IMR-90 (cell line): ENCODE measurements around the gene MAGEC2. TPM values are rescaled to one million over a fixed set of nuclear protein-coding genes. Genes with fewer than 3 reads are reported as not detected.

ENCODE experiments used
- ATAC-seq: fragments of 200-7000 bp; cut with Tn5 transposase; 2 replicates; pipeline ENCODE4 v1.9.1; 2020; ENCODE audit warnings: low read depth, mild to moderate bottlenecking, moderate library complexity
- BruUV-seq: library from RNA; stranded (reverse); fragments of 400-500 nt; replicated peaks from 2 replicates; lab custom pipeline; 2021; lab: Mats Ljungman, UMichigan
- CTCF ChIA-PET: fragments of 300-600 bp; formaldehyde crosslinking; extraction: SDS; loops from one replicate; lab custom pipeline; 2021; ENCODE audit warnings: antibody characterized with exemption; lab: Yijun Ruan, JAX
- POLR2A ChIA-PET: fragments of 300-600 bp; sonication (Branson Sonifier 250); formaldehyde crosslinking; loops from one replicate; lab custom pipeline; 2022; ENCODE audit warnings: antibody characterized with exemption; ENCODE audit not compliant: unreplicated experiment; lab: Charles Lee
- DNase-seq: peaks from one replicate; pipeline ENCODE4 v3.0.0; 2013
- H2AFZ ChIP-seq: replicated peaks from 2 replicates; pipeline ENCODE3; 2013; ENCODE audit warnings: low read length, mild to moderate bottlenecking; ENCODE audit not compliant: poor library complexity
- H2AK5ac ChIP-seq: 2 replicates; pipeline ENCODE4 v1.6.1; 2013; ENCODE audit warnings: low read depth, low read length, inconsistent platforms
- H2AK9ac ChIP-seq: replicated peaks from 2 replicates; pipeline ENCODE3; 2013; ENCODE audit warnings: mild to moderate bottlenecking, low read depth, low read length, moderate library complexity; ENCODE audit not compliant: poor library complexity
- H2BK120ac ChIP-seq: 2 replicates; pipeline ENCODE4 v1.6.1; 2013; ENCODE audit warnings: low read depth, low read length, inconsistent platforms
- H2BK15ac ChIP-seq: 3 replicates; pipeline ENCODE4 v1.6.1; 2013; ENCODE audit warnings: low read depth, low read length, inconsistent platforms
- H2BK20ac ChIP-seq: 2 replicates; pipeline ENCODE4 v1.6.1; 2013; ENCODE audit warnings: low read depth, mild to moderate bottlenecking, inconsistent platforms, low read length, moderate library complexity
- H2BK5ac ChIP-seq: 2 replicates; pipeline ENCODE4 v1.6.1; 2013; ENCODE audit warnings: mild to moderate bottlenecking, low read depth, low read length, inconsistent platforms; ENCODE audit not compliant: poor library complexity, severe bottlenecking
- H3K14ac ChIP-seq: replicated peaks from 2 replicates; pipeline ENCODE4 v1.6.1; 2013; ENCODE audit warnings: low read depth, low read length, inconsistent platforms
- H3K18ac ChIP-seq: 2 replicates; pipeline ENCODE4 v1.6.1; 2013; ENCODE audit warnings: low read depth, low read length, control low read depth
- H3K23ac ChIP-seq: 2 replicates; pipeline ENCODE4 v1.6.1; 2013; ENCODE audit warnings: low read depth, low read length, inconsistent platforms
- H3K27ac ChIP-seq: 2 replicates; pipeline ENCODE4 v1.5.1; 2013; ENCODE audit warnings: mild to moderate bottlenecking, control low read depth, low read length; ENCODE audit not compliant: insufficient read depth
- H3K27me3 ChIP-seq: 2 replicates; pipeline ENCODE4 v1.6.1; 2013; ENCODE audit warnings: low read length; ENCODE audit not compliant: control insufficient read depth, insufficient read depth
- H3K36me3 ChIP-seq: 2 replicates; pipeline ENCODE4 v1.6.1; 2013; ENCODE audit warnings: low read length, mixed read lengths; ENCODE audit not compliant: control insufficient read depth, insufficient read depth
- H3K4ac ChIP-seq: 2 replicates; pipeline ENCODE4 v1.6.1; 2013; ENCODE audit warnings: low read depth, low read length, inconsistent platforms
- H3K4me1 ChIP-seq: 2 replicates; pipeline ENCODE4 v1.6.1; 2013; ENCODE audit warnings: low read length, mixed read lengths; ENCODE audit not compliant: control insufficient read depth, insufficient read depth
- H3K4me2 ChIP-seq: 2 replicates; pipeline ENCODE4 v1.6.1; 2013; ENCODE audit warnings: low read depth, mild to moderate bottlenecking, control low read depth, low read length, moderate library complexity
- H3K4me3 ChIP-seq: 2 replicates; pipeline ENCODE4 v1.5.1; 2013; ENCODE audit warnings: low read depth, mild to moderate bottlenecking, control low read depth, low read length, moderate library complexity; ENCODE audit not compliant: insufficient read depth
- H3K56ac ChIP-seq: 2 replicates; pipeline ENCODE4 v1.6.1; 2013; ENCODE audit warnings: low read length, inconsistent platforms; ENCODE audit not compliant: insufficient read depth; ENCODE audit errors: extremely low read depth
- H3K79me1 ChIP-seq, 2 experiments: 2 replicates each; pipeline ENCODE4 v1.6.1; 2013; ENCODE audit warnings: low read length in 2 of 2, inconsistent platforms in 1 of 2, low read depth in 1 of 2
- H3K9ac ChIP-seq: 2 replicates; pipeline ENCODE4 v1.6.1; 2013; ENCODE audit warnings: low read depth, low read length, control low read depth
- H3K9me1 ChIP-seq: 2 replicates; pipeline ENCODE4 v1.6.1; 2013; ENCODE audit warnings: low read length, inconsistent platforms; ENCODE audit not compliant: insufficient read depth
- H3K9me3 ChIP-seq: 2 replicates; pipeline ENCODE4 v1.6.1; 2013; ENCODE audit warnings: low read length; ENCODE audit not compliant: control insufficient read depth, insufficient read depth
- H4K20me1 ChIP-seq: 2 replicates; pipeline ENCODE4 v1.6.1; 2013; ENCODE audit warnings: low read length, inconsistent platforms; ENCODE audit not compliant: insufficient read depth
- H4K5ac ChIP-seq: 2 replicates; pipeline ENCODE4 v1.6.1; 2013; ENCODE audit warnings: mild to moderate bottlenecking, low read depth, low read length, control low read depth
- H4K8ac ChIP-seq, 2 experiments: 2 replicates each; pipeline ENCODE4 v1.6.1; 2013; ENCODE audit warnings: low read depth in 2 of 2, low read length in 2 of 2, control low read depth in 1 of 2, inconsistent platforms in 1 of 2
- H4K91ac ChIP-seq: 2 replicates; pipeline ENCODE4 v1.6.1; 2013; ENCODE audit warnings: low read depth, low read length, inconsistent platforms; ENCODE audit not compliant: insufficient read depth
- CHD1 ChIP-seq: IDR thresholded peaks from 2 replicates; pipeline ENCODE4 v1.6.1; 2012; ENCODE audit warnings: low read depth, low read length, improper control_type of control experiment
- CTCF ChIP-seq: conservative IDR thresholded peaks from 2 replicates; pipeline ENCODE4 v1.5.1; 2012; ENCODE audit warnings: mild to moderate bottlenecking, low read depth, low read length, improper control_type of control experiment
- FOS ChIP-seq: fragments of 150-350 bp; IDR thresholded peaks from 2 replicates; pipeline ENCODE4 v1.6.1; 2016; ENCODE audit warnings: low read depth, low read length
- MAFK ChIP-seq: IDR thresholded peaks from 2 replicates; pipeline ENCODE4 v1.6.1; 2012; ENCODE audit warnings: low read depth, low read length, improper control_type of control experiment
- NFE2L2 ChIP-seq: fragments of 150-350 bp; IDR thresholded peaks from 2 replicates; pipeline ENCODE4 v1.6.1; 2016; ENCODE audit warnings: low read depth, mild to moderate bottlenecking, low read length
- WGBS, 2 experiments: methylation state at CpG; one replicate each; pipeline versions ENCODE4 v1.1.5 to v1.1.7; 2013; ENCODE audit warnings: missing lambda C conversion rate in 2 of 2; ENCODE audit not compliant: insufficient read length in 1 of 2; ENCODE audit errors: extremely low coverage in 2 of 2; 5-methylcytosine and 5-hydroxymethylcytosine counted together
- dilution Hi-C: fragments of 300-500 bp; cut with HindIII; formaldehyde crosslinking; loops from one replicate; pipeline ENCODE4 v1.14.3; 2018; ENCODE audit warnings: low sequenced_read_pairs; ENCODE audit not compliant: unreplicated experiment
- in situ Hi-C: fragments of 300-500 bp; cut with MboI; formaldehyde crosslinking; loops from 3 replicates; pipeline ENCODE4 v1.14.3; 2019; ENCODE audit warnings: low sequenced_read_pairs, inconsistent platforms, mixed read lengths
- intact Hi-C: fragments of 100-400 bp; cut with micrococcal nuclease; formaldehyde crosslinking; loops from 2 replicates; pipeline ENCODE4 v1.10.0; 2022
- polyA plus RNA-seq, 3 experiments: library from polyadenylated mRNA; depleted of rRNA; stranded (reverse); fragments of >200 nt; gene quantifications; 2 replicates each; pipeline ENCODE4 v1.2.3, GENCODE V29; 2012; ENCODE audit warnings: low replicate concordance in 1 of 3
- total RNA-seq: library from RNA; depleted of rRNA; stranded (reverse); fragments of >200 nt; gene quantifications from 2 replicates; pipeline ENCODE4 v1.2.3, GENCODE V29; 2012

Gene MAGEC2
- total and polyA plus RNA-seq, 2 of the 4 experiments (the other 2 are of a cell fraction) = not detected

- H3K27me3 ChIP-seq = no peaks in the 10 kb centered on the region
Observed at GRCh38 chrX:142250502-142250901, 45.4 kb upstream of the MAGEC2 start.

More at GRCh38 chrX:142250502-142250901, 45.4 kb upstream of the MAGEC2 start:
- no peak overlapping the region for H3K4ac ChIP-seq
- H3K14ac ChIP-seq = no peak overlapping the region
- intact Hi-C loops (no loop called here), dilution Hi-C loops (no loop called here), in situ Hi-C loops (no loop called here)
- H3K18ac ChIP-seq = no peak overlapping the region
- no peaks in the 10 kb centered on the region for H3K79me1 ChIP-seq
- no peak overlapping the region for H3K4me2 ChIP-seq
- no peak overlapping the region for H2BK5ac ChIP-seq
- H2AK5ac ChIP-seq = no peak overlapping the region
- H4K20me1 ChIP-seq = no peaks in the 10 kb centered on the region
- no peak overlapping the region for H2AFZ ChIP-seq
- H3K36me3 ChIP-seq = no peaks in the 10 kb centered on the region
- no peak overlapping the region for H2BK120ac ChIP-seq
- no peak overlapping the region for H2BK20ac ChIP-seq
- no peak overlapping the region for H3K4me3 ChIP-seq
- H4K5ac ChIP-seq = no peak overlapping the region
- H3K9me1 ChIP-seq = no peaks in the 10 kb centered on the region
- 20% methylated on average over 1 of the region's 4 CpGs; no CpG with 5 or more reads in 1 of the 2 experiments for WGBS, 2 experiments
- H3K9ac ChIP-seq = no peak overlapping the region
- ChIA-PET POLR2A (no interaction called here), CTCF (no interaction called here)
- no peak for TF ChIP-seq MAFK
- TF ChIP-seq NFE2L2 = no peak
- no peak for TF ChIP-seq FOS
- TF ChIP-seq CTCF = no peak
- no peak for TF ChIP-seq CHD1
- no peak overlapping the region for H2BK15ac ChIP-seq
- no peaks in the 10 kb centered on the region for H3K4me1 ChIP-seq
- H3K9me3 ChIP-seq = peaks cover 13% of the 10 kb centered on the region; the same call in 1 of the 2 replicates
- no peak overlapping the region for H3K27ac ChIP-seq
- no peak overlapping the region for H2AK9ac ChIP-seq
- DNase-seq (no peak), ATAC-seq (no peak)
- H4K91ac ChIP-seq = no peak overlapping the region
- no peak overlapping the region for H3K56ac ChIP-seq
- BruUV-seq = no TSS peak
- H4K8ac ChIP-seq = no peak overlapping the region
- H3K23ac ChIP-seq = no peak overlapping the region
